ENCODE measurements around the gene ACTL10.

The ACTL10 gene

GRCh38 chr20:33716498-33716897 lies 49.8 kb downstream of the ACTL10 start:
- no peak for DNase-seq (ENCODE audit: extremely low read depth, low read depth)
- TF ChIP-seq CTCF (IDR thresholded peaks at IDR 0.05; ENCODE audit: low read depth, low read length, missing control alignments): no peak

More at GRCh38 chr20:33716498-33716897, 49.8 kb downstream of the ACTL10 start:
- H3K4me3 ChIP-seq (replicated peaks; ENCODE audit: low read depth, low read length): no peak overlapping the region
